ENCODE measurements around the gene MAGOH. TPM values are rescaled to one million over a fixed set of nuclear protein-coding genes. Genes with fewer than 3 reads are reported as not detected.
A peak's percentile ranks its signal among the peaks of the same experiment; 100 is the strongest.

MAGOH gene
- polyA plus RNA-seq, 1 donor (not counting 4 experiments of a cell fraction or from before 2014, with no cell fraction given) = 104 TPM

GRCh38 chr1:53267761-53268160 is 29.4 kb upstream of the MAGOH start:
- Histone ChIP-seq H3K9me1 (ENCODE audit: control insufficient read depth, extremely low read depth, insufficient read depth, low read length) (no peaks in the 10 kb centered on the region), H3K36me3 (ENCODE audit: control insufficient read depth in 2 of 2, extremely low read depth in 1 of 2, insufficient read depth in 2 of 2, low read length in 2 of 2) (peaks cover 19 to 38% of the 10 kb centered on the region in 2 experiments), H3K9ac (ENCODE audit: control insufficient read depth, extremely low read depth, insufficient read depth, low read length) (no peak overlapping the region), H3K27ac (ENCODE audit: control insufficient read depth, insufficient read depth, low read length) (no peak overlapping the region), H3K79me2 (ENCODE audit: control insufficient read depth, insufficient read depth, low read length) (no peaks in the 10 kb centered on the region), H3K27me3 (ENCODE audit: control insufficient read depth, extremely low read depth, insufficient read depth, low read length) (no peaks in the 10 kb centered on the region), H3K4me2 (ENCODE audit: control insufficient read depth, extremely low read depth, insufficient read depth, low read depth, low read length) (no peak overlapping the region), H4K20me1 (ENCODE audit: control insufficient read depth, extremely low read depth, insufficient read depth, low read length) (no peaks in the 10 kb centered on the region), H3K9me3 (ENCODE audit: control insufficient read depth, low read depth, low read length) (no peaks in the 10 kb centered on the region), H2AFZ (ENCODE audit: control insufficient read depth, low read length) (no peak overlapping the region), H3K4me1 (ENCODE audit: control insufficient read depth, extremely low read depth, insufficient read depth, low read length) (peaks cover 2% of the 10 kb centered on the region), H3K4me3 (ENCODE audit: control insufficient read depth in 2 of 3, extremely low read depth in 1 of 3, insufficient read depth in 2 of 3, low read depth in 1 of 3, low read length in 3 of 3) (no peak overlapping the region)
- FAIRE-seq = no peak
- dilution Hi-C loops (cut with MboI; ENCODE audit: extremely low pct_ligation_motif_present, low sequenced_read_pairs) = no loop called here
- no peak for TF ChIP-seq EZH2 (IDR thresholded peaks at IDR 0.05; ENCODE audit: low read length)
- TF ChIP-seq CTCF (optimal IDR thresholded peaks at IDR 0.05 in 1 of 3, IDR thresholded peaks at IDR 0.05 in 1 of 3, conservative IDR thresholded peaks at IDR 0.05 in 1 of 3; ENCODE audit: extremely low read depth in 1 of 3, insufficient read depth in 2 of 3, low read length in 3 of 3) = no peak
- DNase-seq (ENCODE audit: low read depth, low spot score) = no peak

- no peaks in the 10 kb centered on the region for H3K79me2 ChIP-seq (ENCODE audit: control insufficient read depth, insufficient read depth, low read length)
- H3K27me3 ChIP-seq (ENCODE audit: control insufficient read depth, extremely low read depth, insufficient read depth, low read length) = no peaks in the 10 kb centered on the region
- no peak overlapping the region for H2AFZ ChIP-seq (ENCODE audit: control insufficient read depth, low read length)
- H3K9me3 ChIP-seq (ENCODE audit: control insufficient read depth, low read depth, low read length) = no peaks in the 10 kb centered on the region
- no peak for FAIRE-seq
- DNase-seq (ENCODE audit: low read depth, low spot score) = no peak
- H3K4me2 ChIP-seq (ENCODE audit: control insufficient read depth, extremely low read depth, insufficient read depth, low read depth, low read length) = no peak overlapping the region
- H3K4me1 ChIP-seq (ENCODE audit: control insufficient read depth, extremely low read depth, insufficient read depth, low read length) = no peaks in the 10 kb centered on the region
- H3K4me3 ChIP-seq (ENCODE audit: control insufficient read depth in 2 of 3, extremely low read depth in 1 of 3, insufficient read depth in 2 of 3, low read depth in 1 of 3, low read length in 3 of 3) = no peak overlapping the region
- H3K9ac ChIP-seq (ENCODE audit: control insufficient read depth, extremely low read depth, insufficient read depth, low read length) = no peak overlapping the region
- no peaks in the 10 kb centered on the region for H4K20me1 ChIP-seq (ENCODE audit: control insufficient read depth, extremely low read depth, insufficient read depth, low read length)
- no peaks in the 10 kb centered on the region for H3K9me1 ChIP-seq (ENCODE audit: control insufficient read depth, extremely low read depth, insufficient read depth, low read length)
- peaks cover 32 to 39% of the 10 kb centered on the region in 2 experiments for H3K36me3 ChIP-seq (ENCODE audit: control insufficient read depth in 2 of 2, extremely low read depth in 1 of 2, insufficient read depth in 2 of 2, low read length in 2 of 2)
- dilution Hi-C loops (cut with MboI; ENCODE audit: extremely low pct_ligation_motif_present, low sequenced_read_pairs) = no loop called here
- TF ChIP-seq EZH2 (IDR thresholded peaks at IDR 0.05; ENCODE audit: low read length) (no peak), CTCF (optimal IDR thresholded peaks at IDR 0.05 in 1 of 3, IDR thresholded peaks at IDR 0.05 in 1 of 3, conservative IDR thresholded peaks at IDR 0.05 in 1 of 3; ENCODE audit: extremely low read depth in 1 of 3, insufficient read depth in 2 of 3, low read length in 3 of 3) (peak; percentile 51 to 57 (median 56))
- no peak overlapping the region for H3K27ac ChIP-seq (ENCODE audit: control insufficient read depth, insufficient read depth, low read length)
Measured at GRCh38 chr1:53266038-53266437, 27.7 kb upstream of the MAGOH start.
